Smooth muscle cell (in vitro differentiated cells): ENCODE data around the gene REV1. TPM values are rescaled to one million over a fixed set of nuclear protein-coding genes. Genes with fewer than 3 reads are reported as not detected.
A peak's percentile ranks its signal among the peaks of the same experiment; 100 is the strongest.

Experiments used
- DNase-seq: peaks from one replicate; lab custom pipeline; 2025; ENCODE audit not compliant: unreplicated experiment; lab: John Stamatoyannopoulos, UW
- H2AFZ ChIP-seq: fragments of 200-600 bp; sonication (generic); 2 replicates; pipeline ENCODE4 v1.6.0; 2016; ENCODE audit warnings: antibody characterized with exemption, low read depth, mild to moderate bottlenecking
- H3F3A ChIP-seq: fragments of 200-600 bp; sonication (generic); 2 replicates; pipeline ENCODE4 v1.6.0; 2017; ENCODE audit warnings: antibody characterized with exemption, low read depth
- H3K27ac ChIP-seq: fragments of 200-600 bp; sonication (generic); 2 replicates; pipeline ENCODE4 v1.5.1; 2016; ENCODE audit warnings: low read depth, mild to moderate bottlenecking
- H3K27me3 ChIP-seq: fragments of 200-600 bp; sonication (generic); 2 replicates; pipeline ENCODE4 v1.6.1; 2016; ENCODE audit warnings: low read depth, mild to moderate bottlenecking
- H3K36me3 ChIP-seq: fragments of 200-600 bp; sonication (generic); 2 replicates; pipeline ENCODE4 v1.5.1; 2016; ENCODE audit warnings: low read depth
- H3K4me1 ChIP-seq: fragments of 200-600 bp; sonication (generic); 2 replicates; pipeline ENCODE4 v1.5.1; 2016; ENCODE audit warnings: low read depth
- H3K4me2 ChIP-seq: fragments of 200-600 bp; sonication (generic); 2 replicates; pipeline ENCODE4 v1.6.0; 2016; ENCODE audit warnings: mild to moderate bottlenecking
- H3K4me3 ChIP-seq: fragments of 200-600 bp; sonication (generic); 2 replicates; pipeline ENCODE4 v1.5.1; 2016; ENCODE audit warnings: mild to moderate bottlenecking
- H3K79me2 ChIP-seq: fragments of 200-600 bp; sonication (generic); 2 replicates; pipeline ENCODE4 v1.6.0; 2016; ENCODE audit warnings: low read depth, mild to moderate bottlenecking
- H3K9ac ChIP-seq: fragments of 200-600 bp; sonication (generic); 2 replicates; pipeline ENCODE4 v1.6.0; 2016; ENCODE audit warnings: low read depth
- H3K9me3 ChIP-seq: fragments of 200-600 bp; sonication (generic); replicated peaks from 2 replicates; pipeline ENCODE4 v1.5.1; 2016; ENCODE audit warnings: low read depth
- H4K20me1 ChIP-seq: fragments of 200-600 bp; sonication (generic); 2 replicates; pipeline ENCODE4 v1.6.0; 2016; ENCODE audit warnings: low read depth
- WGBS: methylation state at CpG from one replicate; pipeline ENCODE4 v1.1.7; 2016; ENCODE audit warnings: low lambda C conversion rate; 5-methylcytosine and 5-hydroxymethylcytosine counted together
- polyA plus RNA-seq: library from polyadenylated mRNA; unstranded; fragments of >200 nt; fragmentation: Nextera tagmentation; extraction: Ambion mirVana; gene quantifications from 2 replicates; pipeline ENCODE4 v1.2.1, GENCODE V29; 2016
- total RNA-seq: library from RNA; depleted of rRNA; stranded (reverse); fragments of >200 nt; gene quantifications from 2 replicates; pipeline ENCODE4 v1.2.3, GENCODE V29; 2014
- TF ChIP-seq, protein P1 (sequence below): fragments of 200-600 bp; sonication (generic); IDR thresholded peaks from 2 replicates; pipeline ENCODE4 v1.5.1; 2017; ENCODE audit warnings: borderline replicate concordance, mild to moderate bottlenecking, antibody characterized with exemption; ENCODE audit not compliant: insufficient read depth, poor library complexity, severe bottlenecking

REV1 gene
- total and polyA plus RNA-seq, 2 experiments from 2014 or later: 9.5 to 20.6 TPM

DNA sequence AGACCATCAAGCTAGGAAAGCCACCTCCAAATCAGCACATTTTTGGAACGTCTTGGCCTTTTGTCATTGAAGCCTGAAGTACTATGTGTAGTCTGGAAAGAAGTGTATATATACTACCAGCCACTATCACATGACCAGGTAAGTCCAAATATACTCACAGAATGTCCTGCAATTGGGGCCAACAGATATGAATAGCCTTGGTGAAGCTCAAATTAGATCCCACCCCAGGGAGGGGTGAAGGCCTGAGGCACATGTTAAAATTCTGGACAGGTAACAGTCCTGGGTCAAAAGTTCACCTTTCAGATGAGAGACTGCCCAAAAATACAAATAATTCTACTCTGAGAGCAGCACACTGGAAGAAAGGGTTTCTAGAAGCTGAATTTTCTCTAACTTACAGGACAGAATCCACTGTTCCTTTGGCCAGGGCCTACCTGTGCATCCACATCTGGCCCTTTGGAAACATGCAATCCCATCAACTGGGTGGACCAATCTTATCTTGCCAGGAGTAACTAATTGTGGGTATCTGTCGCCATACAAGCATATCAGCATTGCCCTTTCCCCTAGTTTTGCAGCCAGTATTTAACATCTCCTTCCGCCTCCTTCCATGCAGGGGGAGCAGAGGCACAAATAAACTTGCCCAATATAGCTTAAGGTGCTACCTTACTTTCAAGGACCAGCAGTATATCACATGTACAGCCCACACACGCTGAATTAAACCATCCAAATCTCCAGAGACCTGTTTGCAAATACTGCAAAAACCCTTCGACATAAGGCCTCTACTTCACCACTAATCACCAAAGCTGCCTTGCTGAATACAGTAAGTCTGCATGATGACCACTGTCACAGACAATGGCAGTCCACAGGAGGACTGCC lies 84.8 kb downstream of the REV1 start:
- Histone ChIP-seq H3K4me3 (no peak overlapping the region), H3K9me3 (no peaks in the 10 kb centered on the region), H3K27ac (peak overlapping the region; percentile 74), H3K27me3 (no peaks in the 10 kb centered on the region), H3F3A (no peaks in the 10 kb centered on the region), H3K79me2 (no peaks in the 10 kb centered on the region), H3K4me2 (no peak overlapping the region), H4K20me1 (no peaks in the 10 kb centered on the region), H3K36me3 (peaks cover 20% of the 10 kb centered on the region), H3K4me1 (no peaks in the 10 kb centered on the region), H2AFZ (no peak overlapping the region), H3K9ac (no peak overlapping the region)
- DNase-seq: no peak
- TF ChIP-seq, protein P1, sequence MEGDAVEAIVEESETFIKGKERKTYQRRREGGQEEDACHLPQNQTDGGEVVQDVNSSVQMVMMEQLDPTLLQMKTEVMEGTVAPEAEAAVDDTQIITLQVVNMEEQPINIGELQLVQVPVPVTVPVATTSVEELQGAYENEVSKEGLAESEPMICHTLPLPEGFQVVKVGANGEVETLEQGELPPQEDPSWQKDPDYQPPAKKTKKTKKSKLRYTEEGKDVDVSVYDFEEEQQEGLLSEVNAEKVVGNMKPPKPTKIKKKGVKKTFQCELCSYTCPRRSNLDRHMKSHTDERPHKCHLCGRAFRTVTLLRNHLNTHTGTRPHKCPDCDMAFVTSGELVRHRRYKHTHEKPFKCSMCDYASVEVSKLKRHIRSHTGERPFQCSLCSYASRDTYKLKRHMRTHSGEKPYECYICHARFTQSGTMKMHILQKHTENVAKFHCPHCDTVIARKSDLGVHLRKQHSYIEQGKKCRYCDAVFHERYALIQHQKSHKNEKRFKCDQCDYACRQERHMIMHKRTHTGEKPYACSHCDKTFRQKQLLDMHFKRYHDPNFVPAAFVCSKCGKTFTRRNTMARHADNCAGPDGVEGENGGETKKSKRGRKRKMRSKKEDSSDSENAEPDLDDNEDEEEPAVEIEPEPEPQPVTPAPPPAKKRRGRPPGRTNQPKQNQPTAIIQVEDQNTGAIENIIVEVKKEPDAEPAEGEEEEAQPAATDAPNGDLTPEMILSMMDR: no peak
- 91% methylated on average over 5 of the region's 5 CpGs for WGBS

DNA sequence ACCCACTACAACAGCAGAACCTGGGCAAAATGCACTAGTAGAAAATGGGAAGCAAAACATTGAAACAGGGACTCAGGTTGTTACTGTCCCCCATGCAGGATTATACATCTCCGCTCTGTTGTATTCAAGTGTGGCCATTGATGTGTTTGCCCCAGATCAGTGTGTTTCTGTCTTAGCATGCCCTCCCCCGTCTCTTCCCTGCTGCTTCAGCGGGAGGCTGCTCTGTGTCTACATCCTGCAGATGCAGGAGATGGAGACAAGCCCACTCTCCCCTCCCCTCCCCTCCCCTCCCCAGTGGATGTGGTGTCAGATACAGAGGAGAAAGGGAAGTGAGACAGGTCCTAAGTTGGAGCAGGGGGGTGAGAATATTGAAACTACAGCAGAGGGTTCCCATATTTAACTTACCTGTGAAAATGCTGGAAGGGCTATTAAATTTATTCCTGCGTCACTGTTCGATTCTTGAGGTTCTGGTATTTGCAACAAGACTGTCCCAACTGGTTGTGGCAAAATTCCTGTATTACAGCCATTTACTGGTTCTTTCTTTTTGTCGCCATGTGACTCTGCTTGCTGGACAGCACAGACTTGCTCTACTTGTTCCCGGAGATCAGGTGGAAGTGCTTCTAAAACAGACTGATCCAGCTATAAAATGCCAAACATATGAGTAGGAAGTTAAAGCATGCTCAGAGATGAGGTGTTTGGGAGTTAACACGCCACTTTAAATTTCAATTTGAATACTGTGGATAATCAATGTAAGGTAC lies 85.6 kb downstream of the REV1 start:
- 78% methylated on average over 8 of the region's 8 CpGs for WGBS
- H2AFZ ChIP-seq: no peak overlapping the region
- H3F3A ChIP-seq: no peaks in the 10 kb centered on the region
- H3K27me3 ChIP-seq: no peaks in the 10 kb centered on the region
- TF ChIP-seq, protein P1: no peak
- no peak for DNase-seq
- H4K20me1 ChIP-seq: no peaks in the 10 kb centered on the region
- no peak overlapping the region for H3K4me2 ChIP-seq
- H3K9ac ChIP-seq: no peak overlapping the region
- peaks cover 20% of the 10 kb centered on the region for H3K36me3 ChIP-seq
- no peak overlapping the region for H3K4me3 ChIP-seq
- H3K79me2 ChIP-seq: no peaks in the 10 kb centered on the region
- H3K27ac ChIP-seq: peak overlapping the region; percentile 74
- H3K9me3 ChIP-seq: no peaks in the 10 kb centered on the region
- H3K4me1 ChIP-seq: no peaks in the 10 kb centered on the region

DNA sequence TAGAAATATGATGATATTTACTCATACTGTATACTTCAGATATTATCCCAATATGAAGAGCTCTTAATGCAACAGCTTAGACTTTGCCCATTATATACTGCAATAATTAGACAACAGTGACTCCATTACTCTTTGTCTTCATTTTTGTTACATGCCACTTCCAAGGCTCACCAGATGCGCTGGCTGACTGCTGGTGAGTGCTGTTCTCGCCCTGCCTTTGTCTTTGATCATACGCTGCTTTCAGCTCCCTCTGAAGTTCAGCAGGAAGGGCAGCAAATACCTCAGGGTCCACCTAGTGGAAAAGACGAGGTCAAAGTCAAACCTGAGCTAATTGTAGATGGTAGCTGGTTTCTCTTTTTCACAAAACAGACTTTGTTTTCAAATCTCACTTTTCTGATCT lies 86.3 kb downstream of the REV1 start:
- Histone ChIP-seq H3K27ac (peak overlapping the region; percentile 74), H3K36me3 (peaks cover 21% of the 10 kb centered on the region), H3K4me3 (no peak overlapping the region), H3K79me2 (no peaks in the 10 kb centered on the region), H3K4me2 (no peak overlapping the region), H3K9me3 (no peaks in the 10 kb centered on the region), H3K9ac (no peak overlapping the region), H3F3A (no peaks in the 10 kb centered on the region), H2AFZ (no peak overlapping the region), H4K20me1 (no peaks in the 10 kb centered on the region), H3K4me1 (no peaks in the 10 kb centered on the region), H3K27me3 (no peaks in the 10 kb centered on the region)
- TF ChIP-seq, protein P1: no peak
- 53% methylated on average over 4 of the region's 4 CpGs for WGBS
- DNase-seq: no peak
